ENCODE measurements around the gene PKNOX1. TPM values are rescaled to one million over a fixed set of nuclear protein-coding genes. Genes with fewer than 3 reads are reported as not detected.
"Not testable (repeated sequence)": the region's sequence is repeated elsewhere in the genome, so short reads cannot be mapped to it uniquely, and the experiment has no call there.

PKNOX1 gene
- total and polyA plus RNA-seq, 2 experiments from 2014 or later: 8.1 to 10.5 TPM

DNA sequence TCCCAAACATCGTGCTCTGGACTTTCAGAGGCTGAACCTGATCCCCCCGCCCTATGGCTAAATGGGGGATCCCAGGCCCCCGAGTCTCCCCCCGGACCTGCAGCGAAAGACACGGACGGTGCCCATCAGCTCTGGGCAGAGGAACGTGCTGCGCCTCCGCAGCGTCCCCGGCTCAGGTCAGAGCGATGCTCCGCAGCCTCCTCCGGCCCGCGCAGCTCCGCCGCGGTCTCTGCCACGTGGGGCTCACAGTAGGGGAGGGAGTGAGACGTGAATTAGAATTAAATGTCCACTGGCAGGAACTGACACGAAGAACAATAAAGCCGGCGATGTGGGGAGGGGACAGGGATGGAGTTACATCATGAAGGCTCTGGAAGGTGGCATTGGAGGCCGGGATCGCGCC, 102.3 kb downstream of the PKNOX1 start:
- H3K4me3 ChIP-seq; H3K36me3 ChIP-seq; H3K4me1 ChIP-seq (ENCODE audit: low read depth); H3K9me3 ChIP-seq (ENCODE audit: low read depth); DNase-seq (ENCODE audit: low read depth in 1 of 2, low spot score in 1 of 2); H3K27ac ChIP-seq; H3K27me3 ChIP-seq: not testable (repeated sequence)

DNA sequence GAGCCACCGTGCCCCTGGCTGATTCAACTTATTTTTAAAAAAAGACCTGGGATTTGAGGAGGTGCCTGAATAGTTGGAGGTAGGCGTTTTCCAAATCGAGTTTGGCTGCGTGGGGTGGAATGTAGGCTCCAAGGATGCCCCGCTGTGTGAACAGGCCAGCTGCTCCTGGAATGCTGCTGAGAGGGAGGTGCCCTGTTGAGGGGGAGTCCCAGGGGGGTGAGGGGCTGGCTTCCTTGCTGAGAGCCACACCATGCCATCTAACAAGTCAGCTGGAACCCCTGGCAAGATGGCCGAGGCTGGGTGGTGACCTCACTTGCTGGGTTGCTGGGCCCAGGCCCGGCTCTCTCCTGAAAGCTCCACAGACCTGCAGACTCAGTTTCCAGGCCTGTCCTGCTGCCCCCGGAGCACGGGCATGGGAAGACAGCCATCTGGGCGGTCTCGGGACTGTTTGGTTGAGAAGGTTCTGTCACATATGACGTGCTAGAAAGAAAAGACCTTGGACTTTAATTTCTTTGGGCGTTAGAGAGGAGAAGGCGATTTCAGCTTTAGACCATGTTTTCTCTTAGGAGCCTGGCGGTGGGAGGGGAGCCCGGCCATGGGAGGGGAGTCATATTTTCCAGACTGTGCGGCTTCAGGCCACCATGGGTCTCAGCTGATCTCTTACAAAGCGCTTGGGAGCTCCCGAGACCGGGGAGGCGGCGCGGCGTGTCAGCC, 108.4 kb downstream of the PKNOX1 start:
- H3K9me3 ChIP-seq (ENCODE audit: low read depth); H3K27me3 ChIP-seq; DNase-seq (ENCODE audit: low read depth in 1 of 2, low spot score in 1 of 2); H3K36me3 ChIP-seq; H3K4me3 ChIP-seq; H3K27ac ChIP-seq; H3K4me1 ChIP-seq (ENCODE audit: low read depth): not testable (repeated sequence)

Other genes with a start within 250 kb of the PKNOX1 start
- gene WDR4, start 95.0 kb upstream of the PKNOX1 start, total RNA-seq: 8.1 and 8.8 TPM in 2 replicates
- 5.5 and 9.3 TPM in 2 replicates for gene WDR4, start 95.0 kb upstream of the PKNOX1 start, polyA plus RNA-seq
- 28.9 and 50.5 TPM in 2 replicates for gene NDUFV3, start 81.3 kb upstream of the PKNOX1 start, total RNA-seq
- gene NDUFV3, start 81.3 kb upstream of the PKNOX1 start, polyA plus RNA-seq: 47.5 and 55.1 TPM in 2 replicates
- gene ERVH48-1, start 48.9 kb upstream of the PKNOX1 start, total RNA-seq: 0.07 and 0.42 TPM in 2 replicates
- 0.11 and 0.24 TPM in 2 replicates for gene ERVH48-1, start 48.9 kb upstream of the PKNOX1 start, polyA plus RNA-seq
- gene CBS, start 101.3 kb downstream of the PKNOX1 start, total RNA-seq: 53.8 and 102 TPM in 2 replicates
- 85.4 and 93.6 TPM in 2 replicates for gene CBS, start 101.3 kb downstream of the PKNOX1 start, polyA plus RNA-seq
- gene U2AF1, start 133.0 kb downstream of the PKNOX1 start, total RNA-seq: 13.9 and 46.0 TPM in 2 replicates
- gene U2AF1, start 133.0 kb downstream of the PKNOX1 start, polyA plus RNA-seq: 73.3 and 83.8 TPM in 2 replicates
- gene CRYAA, start 194.4 kb downstream of the PKNOX1 start, total RNA-seq: not detected in 2 replicates
- gene CRYAA, start 194.4 kb downstream of the PKNOX1 start, polyA plus RNA-seq: not detected in 2 replicates